Measurements from ENCODE around the gene REXO5. TPM values are rescaled to one million over a fixed set of nuclear protein-coding genes. Genes with fewer than 3 reads are reported as not detected.

Gene REXO5
- total and polyA plus RNA-seq, 2 of the 13 experiments (the other 11 are each of a cell fraction or from before 2014, with no cell fraction given): 5.9 to 13.1 TPM

DNA sequence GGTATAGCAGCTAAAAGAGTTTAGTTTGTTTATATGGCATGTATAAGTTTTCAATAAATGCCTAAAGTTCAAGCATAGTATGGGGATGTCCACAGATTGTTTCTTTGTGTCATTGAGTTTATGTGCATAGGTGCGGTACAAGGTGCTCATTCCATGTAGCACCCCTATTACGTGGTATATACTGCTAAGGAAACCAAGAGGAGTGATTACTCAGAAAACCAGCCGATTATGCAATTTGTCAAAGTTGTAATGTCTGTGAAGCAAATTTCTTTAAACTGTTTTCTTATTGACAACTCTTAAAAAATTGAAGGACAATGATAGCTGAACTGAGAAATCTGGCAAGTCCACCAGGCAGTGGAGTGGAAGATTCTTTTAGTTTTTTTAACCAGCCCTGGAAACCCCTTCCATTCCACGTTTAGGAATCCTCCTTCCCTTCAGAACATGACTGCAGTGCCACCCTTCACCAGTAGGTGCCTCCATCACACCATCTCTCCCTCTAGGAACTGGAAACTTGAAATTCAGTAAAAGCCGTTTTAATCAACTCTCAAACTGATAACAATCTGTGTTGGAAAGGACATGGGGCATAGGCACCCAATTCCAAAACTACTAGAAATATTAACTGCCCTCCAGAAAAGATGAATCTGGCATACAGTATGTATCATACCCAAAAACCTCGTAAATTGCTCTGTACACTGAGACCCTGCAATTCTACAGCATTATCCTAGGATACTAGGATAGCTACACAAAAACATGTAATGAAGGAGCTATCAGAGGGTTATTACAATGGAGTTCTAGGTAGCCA is 43.5 kb downstream of the REXO5 start:
- POLR2A ChIA-PET: no interaction called here
- Histone ChIP-seq H3K4me2 (ENCODE audit: low read depth, low read length) (no peak overlapping the region), H3K27ac (ENCODE audit: extremely low read length, insufficient read depth, low read length) (no peak overlapping the region), H3K9ac (ENCODE audit: insufficient read depth, low read depth, low read length) (no peak overlapping the region), H3K79me2 (ENCODE audit: insufficient read depth, low read length) (no peaks in the 10 kb centered on the region), H3K9me3 (ENCODE audit: low read length) (no peaks in the 10 kb centered on the region), H3K4me3 (replicated peaks in 1 of 3; ENCODE audit: insufficient read depth in 1 of 3, low read depth in 2 of 3, low read length in 3 of 3) (no peak overlapping the region), H3K36me3 (replicated peaks in 1 of 2; ENCODE audit: control insufficient read depth in 1 of 2, insufficient read depth in 2 of 2, low read length in 2 of 2) (peaks cover 8 to 17% of the 10 kb centered on the region in 2 experiments), H3K4me1 (ENCODE audit: insufficient read depth, low read length) (peaks cover 19% of the 10 kb centered on the region), H2AFZ (ENCODE audit: low read length) (no peak overlapping the region), H4K20me1 (ENCODE audit: insufficient read depth, low read length) (no peaks in the 10 kb centered on the region), H3K27me3 (ENCODE audit: control insufficient read depth in 1 of 2, insufficient read depth in 2 of 2, low read length in 2 of 2) (no peaks in the 10 kb centered on the region)
- in situ Hi-C loops (cut with HindIII; ENCODE audit: extremely low pct_ligation_motif_present, low pct_unique_long_range_greater_than_20kb) (loop anchor here (5.0 kb wide), 1 partner anchor 233 kb away; no protein-coding TSS in a partner anchor), intact Hi-C loops (cut with micrococcal nuclease; ENCODE audit: unreplicated experiment) (loop anchor here (1.0 to 5.0 kb wide), 7 partner anchors 29 to 253 kb away; no protein-coding TSS in a partner anchor)
- FAIRE-seq: peak; percentile 77
- no TSS peak for BruUV-seq (replicated peaks)
- ATAC-seq: peak; percentile 57
- CTCF ChIA-PET (ENCODE audit: low intra/inter-chr PET ratio, low total read pairs): interaction anchor here (0.6 to 3.4 kb wide), 9 partner anchors 25 to 307 kb away, joined by 3 to 56 read pairs (median 5); no protein-coding TSS in a partner anchor
- peak; percentile 68 for DNase-seq (ENCODE audit: low spot score)
- 53% methylated on average over 6 of the region's 6 CpGs for WGBS (ENCODE audit: low lambda C conversion rate)
- no peak for TF ChIP-seq PLRG1 (conservative IDR thresholded peaks at IDR 0.05)
- no peak for TF ChIP-seq ZNF749 (CRISPR knock-in tag; IDR thresholded peaks at IDR 0.05; ENCODE audit: borderline replicate concordance)
- TF ChIP-seq NBN (conservative IDR thresholded peaks at IDR 0.05): no peak
- TF ChIP-seq ZBTB20 (CRISPR knock-in tag; IDR thresholded peaks at IDR 0.05; ENCODE audit: borderline replicate concordance, low read depth): no peak
- TF ChIP-seq, protein P1, sequence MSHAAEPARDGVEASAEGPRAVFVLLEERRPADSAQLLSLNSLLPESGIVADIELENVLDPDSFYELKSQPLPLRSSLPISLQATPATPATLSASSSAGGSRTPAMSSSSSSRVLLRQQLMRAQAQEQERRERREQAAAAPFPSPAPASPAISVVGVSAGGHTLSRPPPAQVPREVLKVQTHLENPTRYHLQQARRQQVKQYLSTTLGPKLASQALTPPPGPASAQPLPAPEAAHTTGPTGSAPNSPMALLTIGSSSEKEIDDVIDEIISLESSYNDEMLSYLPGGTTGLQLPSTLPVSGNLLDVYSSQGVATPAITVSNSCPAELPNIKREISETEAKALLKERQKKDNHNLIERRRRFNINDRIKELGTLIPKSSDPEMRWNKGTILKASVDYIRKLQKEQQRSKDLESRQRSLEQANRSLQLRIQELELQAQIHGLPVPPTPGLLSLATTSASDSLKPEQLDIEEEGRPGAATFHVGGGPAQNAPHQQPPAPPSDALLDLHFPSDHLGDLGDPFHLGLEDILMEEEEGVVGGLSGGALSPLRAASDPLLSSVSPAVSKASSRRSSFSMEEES (CRISPR knock-in tag; IDR thresholded peaks at IDR 0.05): 0 out of 2 replicates have a peak, but pooled peaks have one; percentile 31
- TF ChIP-seq ZNF331 (CRISPR knock-in tag; IDR thresholded peaks at IDR 0.05): peak; percentile 70; the same call in 1 of the 2 replicates
- no peak for TF ChIP-seq AKAP8 (CRISPR knock-in tag; IDR thresholded peaks at IDR 0.05)
- TF ChIP-seq ZFX (CRISPR knock-in tag; IDR thresholded peaks at IDR 0.05; ENCODE audit: low read depth): no peak
- peak; percentile 59; the same call in 1 of the 2 replicates for TF ChIP-seq ZNF761 (CRISPR knock-in tag; conservative IDR thresholded peaks at IDR 0.05)
- no peak for TF ChIP-seq ZFP90 (CRISPR knock-in tag; IDR thresholded peaks at IDR 0.05; ENCODE audit: borderline replicate concordance)
- TF ChIP-seq, protein P2, sequence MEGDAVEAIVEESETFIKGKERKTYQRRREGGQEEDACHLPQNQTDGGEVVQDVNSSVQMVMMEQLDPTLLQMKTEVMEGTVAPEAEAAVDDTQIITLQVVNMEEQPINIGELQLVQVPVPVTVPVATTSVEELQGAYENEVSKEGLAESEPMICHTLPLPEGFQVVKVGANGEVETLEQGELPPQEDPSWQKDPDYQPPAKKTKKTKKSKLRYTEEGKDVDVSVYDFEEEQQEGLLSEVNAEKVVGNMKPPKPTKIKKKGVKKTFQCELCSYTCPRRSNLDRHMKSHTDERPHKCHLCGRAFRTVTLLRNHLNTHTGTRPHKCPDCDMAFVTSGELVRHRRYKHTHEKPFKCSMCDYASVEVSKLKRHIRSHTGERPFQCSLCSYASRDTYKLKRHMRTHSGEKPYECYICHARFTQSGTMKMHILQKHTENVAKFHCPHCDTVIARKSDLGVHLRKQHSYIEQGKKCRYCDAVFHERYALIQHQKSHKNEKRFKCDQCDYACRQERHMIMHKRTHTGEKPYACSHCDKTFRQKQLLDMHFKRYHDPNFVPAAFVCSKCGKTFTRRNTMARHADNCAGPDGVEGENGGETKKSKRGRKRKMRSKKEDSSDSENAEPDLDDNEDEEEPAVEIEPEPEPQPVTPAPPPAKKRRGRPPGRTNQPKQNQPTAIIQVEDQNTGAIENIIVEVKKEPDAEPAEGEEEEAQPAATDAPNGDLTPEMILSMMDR (CRISPR knock-in tag; IDR thresholded peaks at IDR 0.05): peak; percentile 98
- TF ChIP-seq NFYC (CRISPR knock-in tag; IDR thresholded peaks at IDR 0.05): no peak
- no peak for TF ChIP-seq ONECUT2 (CRISPR knock-in tag; IDR thresholded peaks at IDR 0.05)
- TF ChIP-seq POLR2G (IDR thresholded peaks at IDR 0.05; ENCODE audit: low read depth, low read length): no peak

Data from HepG2 (cell line).